Measurements from ENCODE around the gene SPINT3.

GRCh38 chr20:45484676-45485075 lies 30.7 kb downstream of the SPINT3 start:
- TF ChIP-seq CTCF (IDR thresholded peaks at IDR 0.05) (no peak), ZFX (IDR thresholded peaks at IDR 0.05; ENCODE audit: borderline replicate concordance) (no peak)
